Upper lobe of left lung (tissue), 4 donors: ENCODE results near the gene TAS2R19.

Experiments
- CTCF ChIP-seq, 6 experiments: fragments of 450-650 bp in 4 of 6; fragments of 200-600 bp in 2 of 6; sonication (generic) in 2 of 6; IDR thresholded peaks; one replicate each; pipeline ENCODE4 v1.5.1; 2016 to 2019; ENCODE audit warnings: antibody characterized with exemption in 6 of 6
- POLR2A ChIP-seq, 4 donors: fragments of 450-650 bp; IDR thresholded peaks; one replicate each; pipeline ENCODE4 v1.5.1; 2016 to 2017; ENCODE audit warnings: antibody characterized with exemption in 4 of 4, mild to moderate bottlenecking in 2 of 4

DNA sequence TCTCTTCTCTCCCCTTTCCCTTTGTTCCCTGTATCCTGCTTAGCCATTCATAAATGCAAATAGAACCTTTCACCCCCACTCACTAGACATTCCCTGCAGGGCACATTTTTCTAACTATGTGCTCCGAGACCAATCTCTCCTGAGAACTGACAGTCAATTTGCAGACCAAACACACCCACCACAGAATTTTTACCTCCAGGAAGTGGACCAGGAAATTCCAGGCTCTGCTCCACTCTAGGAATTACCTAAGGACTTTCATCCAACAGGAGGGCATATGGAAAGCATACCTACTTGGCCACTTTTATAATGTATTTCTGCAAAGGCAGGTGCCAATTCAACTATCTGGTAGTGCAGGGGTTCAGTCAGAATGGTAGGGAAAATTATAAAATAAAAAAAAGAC lies 48.6 kb upstream of the TAS2R19 start:
- no peak for TF ChIP-seq CTCF (IDR thresholded peaks at IDR 0.05)
- no peak for TF ChIP-seq POLR2A (IDR thresholded peaks at IDR 0.05)
